ENCODE results near the gene MYOM3. TPM values are rescaled to one million over a fixed set of nuclear protein-coding genes. Genes with fewer than 3 reads are reported as not detected.

MYOM3 gene
- total and polyA plus RNA-seq, 2 of the 13 experiments (the other 11 are each of a cell fraction or from before 2014, with no cell fraction given), result 5.8 to 15.3 TPM

- TF ChIP-seq GMEB2 (CRISPR knock-in tag; IDR thresholded peaks at IDR 0.05; ENCODE audit: low read depth) (no peak), PAX8 (CRISPR knock-in tag; IDR thresholded peaks at IDR 0.05; ENCODE audit: borderline replicate concordance) (no peak), MYC (CRISPR knock-in tag; IDR thresholded peaks at IDR 0.05; ENCODE audit: borderline replicate concordance) (peak; percentile 28; the same call in 1 of the 2 replicates)
Observed at GRCh38 chr1:24117722-24118409, 5.9 kb upstream of the MYOM3 start (continued).

GRCh38 chr1:24117132-24117531 is 5.2 kb upstream of the MYOM3 start:
- no peak for FAIRE-seq
- BruUV-seq (replicated peaks), result no TSS peak
- Histone ChIP-seq H3K79me2 (ENCODE audit: insufficient read depth, low read length) (no peaks in the 10 kb centered on the region), H3K27me3 (ENCODE audit: control insufficient read depth in 1 of 2, insufficient read depth in 2 of 2, low read length in 2 of 2) (0 out of 5 replicates have a peak, but pooled peaks cover 0 to 1% of the 10 kb centered on the region in 2 experiments), H3K36me3 (replicated peaks in 1 of 2; ENCODE audit: control insufficient read depth in 1 of 2, insufficient read depth in 2 of 2, low read length in 2 of 2) (no peaks in the 10 kb centered on the region), H2AFZ (ENCODE audit: low read length) (no peak overlapping the region), H4K20me1 (ENCODE audit: insufficient read depth, low read length) (no peaks in the 10 kb centered on the region), H3K4me2 (ENCODE audit: low read depth, low read length) (peak overlapping the region; percentile 66), H3K4me1 (ENCODE audit: insufficient read depth, low read length) (peaks cover 93% of the 10 kb centered on the region), H3K27ac (ENCODE audit: extremely low read length, insufficient read depth, low read length) (peak overlapping the region; percentile 79), H3K4me3 (replicated peaks in 1 of 3; ENCODE audit: insufficient read depth in 1 of 3, low read depth in 2 of 3, low read length in 3 of 3) (no peak overlapping the region), H3K9me3 (ENCODE audit: low read length) (no peaks in the 10 kb centered on the region), H3K9ac (ENCODE audit: insufficient read depth, low read depth, low read length) (0 out of 2 replicates have a peak overlapping the region, but pooled peaks have one; percentile 10)
- no peak for ATAC-seq
- intact Hi-C loops (cut with micrococcal nuclease; ENCODE audit: unreplicated experiment), result no loop called here
- TF ChIP-seq ZNF296 (CRISPR knock-in tag; conservative IDR thresholded peaks at IDR 0.05), result no peak
- peak; percentile 30; the same call in 1 of the 2 replicates for TF ChIP-seq PITX1 (CRISPR knock-in tag; IDR thresholded peaks at IDR 0.05)
- peak; percentile 86 for TF ChIP-seq RBAK (CRISPR knock-in tag; IDR thresholded peaks at IDR 0.05)
- TF ChIP-seq ZNF280D (CRISPR knock-in tag; IDR thresholded peaks at IDR 0.05), result peak; percentile 39; the same call in 1 of the 2 replicates
- peak; percentile 70 for TF ChIP-seq BCL6 (CRISPR knock-in tag; IDR thresholded peaks at IDR 0.05)
- peak; percentile 53; the same call in 1 of the 2 replicates for TF ChIP-seq ZMYM3 (CRISPR knock-in tag; IDR thresholded peaks at IDR 0.05)
- no peak for TF ChIP-seq MYNN (CRISPR knock-in tag; IDR thresholded peaks at IDR 0.05; ENCODE audit: low read depth)
- TF ChIP-seq ZNF770 (CRISPR knock-in tag; IDR thresholded peaks at IDR 0.05), result peak; percentile 99
- DNase-seq (ENCODE audit: low spot score), result no peak
- in situ Hi-C loops (cut with HindIII; ENCODE audit: extremely low pct_ligation_motif_present, low pct_unique_long_range_greater_than_20kb), result no loop called here
- WGBS (ENCODE audit: low lambda C conversion rate), result 97% methylated on average over 2 of the region's 2 CpGs
- POLR2A ChIA-PET, result interaction anchor here (1.2 to 4.3 kb wide), 4 partner anchors 9 to 33 kb away, joined by 3 to 44 read pairs (median 6); partner anchors contain the start of gene IL22RA1
- CTCF ChIA-PET (ENCODE audit: low intra/inter-chr PET ratio, low total read pairs), result no interaction called here

Measured in HepG2 (cell line).